Pancreas (tissue), 10 donors: ENCODE data around the gene ARID5B. TPM values are rescaled to one million over a fixed set of nuclear protein-coding genes. Genes with fewer than 3 reads are reported as not detected.

ENCODE experiments used
- ATAC-seq, 4 donors: fragments of 200-7000 bp; cut with Tn5 transposase; one replicate each; pipeline versions ENCODE4 v1.8.0 to v1.9.1; 2020; ENCODE audit warnings: mild to moderate bottlenecking in 4 of 4, moderate library complexity in 4 of 4
- DNase-seq, 6 donors: peaks; one replicate each; pipeline ENCODE4 v3.0.0-alpha.2; 2020
- FAIRE-seq: peaks from 2 replicates; lab custom pipeline; 2012; peaks lifted over from hg19 to GRCh38; lab: Jason Lieb, UNC
- H3K27ac ChIP-seq, 4 donors: fragments of 200-600 bp; sonication (generic); 1 replicate in 3 of 4; 2 replicates in 1 of 4; pipeline versions ENCODE4 v1.5.0 to v1.8.0; 2020
- H3K27me3 ChIP-seq, 4 donors: fragments of 200-600 bp; one replicate each; pipeline ENCODE4 v1.8.0; 2021
- H3K36me3 ChIP-seq, 3 donors: fragments of 200-600 bp; sonication (generic) in 1 of 3; one replicate each; pipeline versions ENCODE4 v1.5.0 to v1.8.0; 2020 to 2021
- H3K4me1 ChIP-seq, 3 donors: fragments of 200-600 bp; one replicate each; pipeline ENCODE4 v1.8.0; 2021
- H3K4me3 ChIP-seq, 4 donors: fragments of 200-600 bp; sonication (generic) in 2 of 4; one replicate each; pipeline versions ENCODE4 v1.5.0 to v1.8.0; 2020 to 2021
- H3K9me3 ChIP-seq, 4 donors: fragments of 200-600 bp; one replicate each; pipeline ENCODE4 v1.8.0; 2021
- CTCF ChIP-seq, 4 donors: fragments of 200-600 bp; sonication (generic) in 3 of 4; IDR thresholded peaks; one replicate each; pipeline versions ENCODE4 v1.5.0 to v1.8.0; 2021; ENCODE audit warnings: antibody characterized with exemption in 4 of 4
- WGBS, 2 donors: extraction: QIAGEN DNeasy Blood & Tissue Kit; methylation state at CpG; one replicate each; pipeline ENCODE4 v1.1.7; 2013; 5-methylcytosine and 5-hydroxymethylcytosine counted together
- intact Hi-C, 3 donors: fragments of 100-400 bp; cut with DNase I; formaldehyde crosslinking; loops; one replicate each; pipeline versions ENCODE4 v1.11.1 to v1.14.2; 2022
- polyA plus RNA-seq, 2 donors: library from polyadenylated mRNA; stranded (reverse); fragments of 200-250 nt; gene quantifications; one replicate each; pipeline ENCODE4 v1.2.3, GENCODE V29; 2013
- total RNA-seq, 6 donors: library from RNA; stranded (reverse); fragmentation: NEBNext Ultra II Directional in 4 of 6; extraction: Animal tissue kit (Norgen Biotek cat#: 25700) in 4 of 6; gene quantifications; one replicate each; pipeline versions ENCODE4 v1.2.1 to v1.2.4, GENCODE V29; 2021 to 2023
- donor health status: healthy with polysubstance abuse.
- donor health status: DM: no; HTN: no; CAD: no; lungs with moderate emphysema.
- donor health status: DM: no; HTN: no; CAD: no.
- donor health status: control.
- donor health status: control.
- donor health status: Bipolar disorder and iron deficiency.
- donor health status: DM: yes; HTN: yes; CAD: no.
- donor health status: DM: no; HTN: no; CAD: no.
- donor health status: DM: no; HTN: no; CAD: no.
- donor health status: DM: yes; HTN: yes; CAD: no.

Gene ARID5B
- total and polyA plus RNA-seq, 8 donors = 2.6 to 13.0 (median 5.0) TPM

GRCh38 chr10:61964059-61964709 lies 62.7 kb downstream of the ARID5B start:
- no peak overlapping the region for H3K4me3 ChIP-seq

GRCh38 chr10:61964949-61965702 lies 63.6 kb downstream of the ARID5B start:
- Histone ChIP-seq H3K4me1 (peaks cover 0 to 10% (median 0%) of the 10 kb centered on the region in 3 donors), H3K4me3 (no peak overlapping the region), H3K27ac (no peak overlapping the region), H3K9me3 (no peaks in the 10 kb centered on the region), H3K27me3 (no peaks in the 10 kb centered on the region), H3K36me3 (no peaks in the 10 kb centered on the region)
- peak in 2 of 4 donors; percentile 25 to 26 for ATAC-seq
- DNase-seq = no peak
- intact Hi-C loops = no loop called here
- 56 to 64% methylated on average over 7 of the region's 7 CpGs for WGBS, 2 donors
- no peak for FAIRE-seq
- TF ChIP-seq CTCF (IDR thresholded peaks at IDR 0.05) = no peak

More at GRCh38 chr10:61964059-61964709, 62.7 kb downstream of the ARID5B start:
- Histone ChIP-seq H3K27ac (no peak overlapping the region), H3K27me3 (no peaks in the 10 kb centered on the region), H3K36me3 (no peaks in the 10 kb centered on the region), H3K4me1 (peaks cover 0 to 10% (median 0%) of the 10 kb centered on the region in 3 donors), H3K9me3 (no peaks in the 10 kb centered on the region)
- no peak for TF ChIP-seq CTCF (IDR thresholded peaks at IDR 0.05)
- DNase-seq = no peak
- FAIRE-seq = no peak
- intact Hi-C loops = no loop called here
- no peak for ATAC-seq
- WGBS, 2 donors = 30 to 37% methylated on average over 3 of the region's 3 CpGs

GRCh38 chr10:61965703-61966395 lies 64.3 kb downstream of the ARID5B start:
- no peaks in the 10 kb centered on the region for H3K27me3 ChIP-seq
- ATAC-seq = no peak
- intact Hi-C loops = no loop called here
- 56 to 64% methylated on average over 3 of the region's 3 CpGs for WGBS, 2 donors
- no peaks in the 10 kb centered on the region for H3K36me3 ChIP-seq
- H3K27ac ChIP-seq = no peak overlapping the region
- no peak for FAIRE-seq
- DNase-seq = no peak
- no peak overlapping the region for H3K4me3 ChIP-seq
- peaks cover 0 to 10% (median 1%) of the 10 kb centered on the region in 3 donors for H3K4me1 ChIP-seq
- no peak for TF ChIP-seq CTCF (IDR thresholded peaks at IDR 0.05)
- no peaks in the 10 kb centered on the region for H3K9me3 ChIP-seq

GRCh38 chr10:61967298-61967697 lies 65.8 kb downstream of the ARID5B start:
- no peak for FAIRE-seq
- 53 to 57% methylated on average over 4 of the region's 4 CpGs for WGBS, 2 donors
- no peak overlapping the region for H3K4me3 ChIP-seq
- ATAC-seq = no peak
- H3K4me1 ChIP-seq = peaks cover 0 to 15% (median 6%) of the 10 kb centered on the region in 3 donors
- H3K27me3 ChIP-seq = no peaks in the 10 kb centered on the region
- no peaks in the 10 kb centered on the region for H3K36me3 ChIP-seq
- no peaks in the 10 kb centered on the region for H3K9me3 ChIP-seq
- no peak overlapping the region for H3K27ac ChIP-seq
- intact Hi-C loops = no loop called here
- DNase-seq = no peak
- no peak for TF ChIP-seq CTCF (IDR thresholded peaks at IDR 0.05)
